Measurements from ENCODE around the gene PEX3.

Gene PEX3

DNA sequence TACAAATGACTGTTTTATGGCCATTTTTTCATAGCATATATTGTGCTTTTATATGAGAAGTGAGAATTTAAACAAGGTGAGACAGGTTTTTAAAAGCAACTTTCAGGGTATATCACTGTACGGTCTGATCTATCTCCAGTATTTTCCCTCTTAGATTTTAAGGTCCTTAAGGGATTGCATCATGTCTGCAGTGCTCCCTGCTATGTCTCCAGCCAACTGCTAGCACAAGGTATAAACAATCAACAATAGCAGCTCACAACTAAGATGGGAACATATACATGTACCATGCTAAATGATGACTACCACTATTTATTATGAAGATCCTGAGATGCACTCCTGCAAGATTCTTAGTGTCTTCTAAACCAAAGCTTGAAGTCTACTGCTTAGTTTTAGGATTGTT, 53.8 kb downstream of the PEX3 start:
- TF ChIP-seq MAX (IDR thresholded peaks at IDR 0.05; ENCODE audit: low read depth, low read length), result no peak
- TF ChIP-seq MYC (IDR thresholded peaks at IDR 0.05; ENCODE audit: low read depth, low read length), result no peak
- no peak for TF ChIP-seq POLR2A (IDR thresholded peaks at IDR 0.05; ENCODE audit: extremely low read depth, insufficient read length)
- no peak for TF ChIP-seq CTCF (IDR thresholded peaks at IDR 0.05; ENCODE audit: low read depth, low read length)
- H3K4me3 ChIP-seq (ENCODE audit: low read depth, low read length), result no peak overlapping the region
- no peak for DNase-seq (ENCODE audit: low read depth)

DNA sequence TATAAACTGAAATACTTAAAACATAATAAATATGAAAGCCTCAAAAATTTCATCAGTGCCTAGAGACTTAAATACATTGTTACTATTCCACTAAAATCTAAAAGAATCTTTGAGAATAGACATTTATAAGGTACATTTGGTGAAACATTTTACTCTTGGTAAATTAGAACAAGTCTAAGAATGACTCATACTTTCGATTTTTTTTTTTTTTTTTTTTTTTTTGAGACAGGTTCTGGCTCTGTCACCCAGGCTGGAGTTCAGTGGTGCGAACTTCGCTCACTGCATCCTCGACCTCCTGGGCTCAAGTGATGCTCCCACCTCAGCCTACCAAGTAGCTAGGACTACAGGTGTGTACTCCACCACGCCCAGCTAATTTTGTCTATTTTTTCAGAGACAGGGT, 54.5 kb downstream of the PEX3 start:
- no peak for DNase-seq (ENCODE audit: low read depth)
- no peak overlapping the region for H3K4me3 ChIP-seq (ENCODE audit: low read depth, low read length)
- TF ChIP-seq MAX (IDR thresholded peaks at IDR 0.05; ENCODE audit: low read depth, low read length), result no peak
- TF ChIP-seq CTCF (IDR thresholded peaks at IDR 0.05; ENCODE audit: low read depth, low read length), result no peak
- TF ChIP-seq POLR2A (IDR thresholded peaks at IDR 0.05; ENCODE audit: extremely low read depth, insufficient read length), result no peak
- no peak for TF ChIP-seq MYC (IDR thresholded peaks at IDR 0.05; ENCODE audit: low read depth, low read length)

DNA sequence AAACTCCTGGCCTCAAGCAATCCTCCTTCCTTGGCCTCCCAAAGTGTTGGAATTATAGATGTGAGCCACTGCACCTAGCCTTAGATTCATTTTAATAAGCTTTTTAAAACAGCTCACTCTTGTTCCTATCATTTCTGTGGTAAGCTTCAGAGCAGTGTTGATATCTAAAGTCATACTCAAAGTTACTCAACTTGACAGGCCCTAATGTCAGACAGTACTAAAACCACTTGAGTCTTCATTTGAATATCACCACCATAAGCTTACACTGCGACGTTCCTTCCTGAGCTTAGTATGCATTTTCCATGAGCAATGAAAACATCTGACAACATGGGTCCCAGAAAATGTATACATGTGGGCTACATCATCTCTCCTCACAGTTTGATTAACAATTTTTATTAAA, 54.9 kb downstream of the PEX3 start:
- DNase-seq (ENCODE audit: low read depth), result no peak
- TF ChIP-seq MAX (IDR thresholded peaks at IDR 0.05; ENCODE audit: low read depth, low read length) (no peak), MYC (IDR thresholded peaks at IDR 0.05; ENCODE audit: low read depth, low read length) (no peak), POLR2A (IDR thresholded peaks at IDR 0.05; ENCODE audit: extremely low read depth, insufficient read length) (no peak), CTCF (IDR thresholded peaks at IDR 0.05; ENCODE audit: low read depth, low read length) (no peak)
- H3K4me3 ChIP-seq (ENCODE audit: low read depth, low read length), result no peak overlapping the region

DNA sequence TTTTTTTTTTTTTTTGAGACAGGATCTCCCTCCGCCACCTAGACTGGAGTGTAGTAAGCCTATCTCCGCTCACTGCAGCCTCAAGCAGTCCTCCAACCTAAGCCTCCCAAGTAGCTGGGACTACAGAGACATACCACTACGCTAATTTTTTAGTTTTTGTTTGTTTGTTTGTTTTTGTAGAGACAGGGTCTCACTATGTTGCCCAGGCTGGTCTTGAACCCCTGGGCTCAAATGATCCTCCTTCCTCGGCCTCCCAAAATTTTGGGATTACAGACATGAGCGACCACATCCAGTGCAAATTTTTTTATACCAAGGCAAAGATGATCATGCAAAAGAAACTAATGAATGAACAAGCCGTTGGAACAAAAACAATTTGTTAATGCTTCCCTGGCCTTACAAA, 55.6 kb downstream of the PEX3 start:
- no peak for TF ChIP-seq MAX (IDR thresholded peaks at IDR 0.05; ENCODE audit: low read depth, low read length)
- no peak for TF ChIP-seq POLR2A (IDR thresholded peaks at IDR 0.05; ENCODE audit: extremely low read depth, insufficient read length)
- no peak for TF ChIP-seq CTCF (IDR thresholded peaks at IDR 0.05; ENCODE audit: low read depth, low read length)
- TF ChIP-seq MYC (IDR thresholded peaks at IDR 0.05; ENCODE audit: low read depth, low read length), result no peak
- no peak overlapping the region for H3K4me3 ChIP-seq (ENCODE audit: low read depth, low read length)
- no peak for DNase-seq (ENCODE audit: low read depth)

DNA sequence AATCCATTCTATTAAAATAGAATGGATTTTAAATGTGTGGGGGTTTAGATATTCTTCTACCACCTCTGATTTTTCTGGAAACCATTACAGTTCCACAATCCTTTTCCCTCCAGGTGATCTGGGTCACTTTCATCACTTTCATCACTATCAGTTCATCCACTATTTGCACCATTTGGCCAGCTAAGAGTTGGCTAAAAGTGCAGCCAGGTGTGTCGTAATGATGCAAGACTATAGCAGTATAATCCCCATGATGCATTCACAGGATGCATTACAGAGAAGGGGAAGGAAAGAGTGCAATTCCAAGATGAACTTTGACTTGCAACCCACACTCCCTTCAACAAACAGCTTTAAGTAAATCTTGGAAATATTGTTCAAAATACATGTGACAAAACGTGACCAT, 56.0 kb downstream of the PEX3 start:
- H3K4me3 ChIP-seq (ENCODE audit: low read depth, low read length), result no peak overlapping the region
- no peak for DNase-seq (ENCODE audit: low read depth)
- TF ChIP-seq MYC (IDR thresholded peaks at IDR 0.05; ENCODE audit: low read depth, low read length) (no peak), CTCF (IDR thresholded peaks at IDR 0.05; ENCODE audit: low read depth, low read length) (no peak), POLR2A (IDR thresholded peaks at IDR 0.05; ENCODE audit: extremely low read depth, insufficient read length) (no peak), MAX (IDR thresholded peaks at IDR 0.05; ENCODE audit: low read depth, low read length) (no peak)
